ENCODE measurements around the gene SERPINE2.
A peak's percentile ranks its signal among the peaks of the same experiment; 100 is the strongest.

The SERPINE2 gene

DNA sequence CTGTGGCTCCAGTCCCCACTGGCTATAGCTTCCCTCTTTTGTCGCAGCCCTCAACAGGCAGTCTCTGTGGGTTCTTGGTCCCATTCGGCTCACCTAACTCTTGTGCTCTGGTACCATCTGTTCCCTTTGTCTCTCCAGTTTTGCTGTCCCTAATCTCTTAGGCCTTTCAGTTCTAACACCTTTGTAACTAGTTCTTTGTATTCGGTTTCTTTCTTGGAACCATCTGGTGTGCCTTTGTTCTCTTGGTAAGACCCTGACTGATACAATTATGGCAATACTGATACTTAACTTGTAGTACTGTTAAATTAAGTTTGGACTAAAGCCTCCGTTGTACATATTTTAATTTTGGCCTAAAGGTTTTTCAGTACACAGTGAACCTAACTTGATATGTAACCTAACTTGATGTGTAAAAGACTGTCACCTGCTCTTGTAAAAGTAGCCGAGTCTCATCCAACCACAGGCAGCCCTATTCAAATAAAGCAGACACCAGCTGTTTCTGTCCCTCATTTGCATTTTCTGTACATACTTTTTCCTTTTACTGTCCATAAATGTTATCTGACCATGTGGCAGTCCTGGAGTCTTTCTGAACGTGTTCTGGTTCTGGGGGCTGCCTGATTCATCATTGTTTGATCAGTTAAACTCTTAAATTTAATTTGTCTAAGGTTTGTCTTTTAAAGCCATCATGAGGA lies 86.7 kb downstream of the SERPINE2 start:
- H3K4me3 ChIP-seq (ENCODE audit: control insufficient read depth, low read depth, low read length): no peak overlapping the region
- TF ChIP-seq, protein P1, sequence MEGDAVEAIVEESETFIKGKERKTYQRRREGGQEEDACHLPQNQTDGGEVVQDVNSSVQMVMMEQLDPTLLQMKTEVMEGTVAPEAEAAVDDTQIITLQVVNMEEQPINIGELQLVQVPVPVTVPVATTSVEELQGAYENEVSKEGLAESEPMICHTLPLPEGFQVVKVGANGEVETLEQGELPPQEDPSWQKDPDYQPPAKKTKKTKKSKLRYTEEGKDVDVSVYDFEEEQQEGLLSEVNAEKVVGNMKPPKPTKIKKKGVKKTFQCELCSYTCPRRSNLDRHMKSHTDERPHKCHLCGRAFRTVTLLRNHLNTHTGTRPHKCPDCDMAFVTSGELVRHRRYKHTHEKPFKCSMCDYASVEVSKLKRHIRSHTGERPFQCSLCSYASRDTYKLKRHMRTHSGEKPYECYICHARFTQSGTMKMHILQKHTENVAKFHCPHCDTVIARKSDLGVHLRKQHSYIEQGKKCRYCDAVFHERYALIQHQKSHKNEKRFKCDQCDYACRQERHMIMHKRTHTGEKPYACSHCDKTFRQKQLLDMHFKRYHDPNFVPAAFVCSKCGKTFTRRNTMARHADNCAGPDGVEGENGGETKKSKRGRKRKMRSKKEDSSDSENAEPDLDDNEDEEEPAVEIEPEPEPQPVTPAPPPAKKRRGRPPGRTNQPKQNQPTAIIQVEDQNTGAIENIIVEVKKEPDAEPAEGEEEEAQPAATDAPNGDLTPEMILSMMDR (conservative IDR thresholded peaks at IDR 0.05; ENCODE audit: control insufficient read depth, insufficient read depth, low read depth, low read length): no peak
- DNase-seq (ENCODE audit: low read depth): no peak

DNA sequence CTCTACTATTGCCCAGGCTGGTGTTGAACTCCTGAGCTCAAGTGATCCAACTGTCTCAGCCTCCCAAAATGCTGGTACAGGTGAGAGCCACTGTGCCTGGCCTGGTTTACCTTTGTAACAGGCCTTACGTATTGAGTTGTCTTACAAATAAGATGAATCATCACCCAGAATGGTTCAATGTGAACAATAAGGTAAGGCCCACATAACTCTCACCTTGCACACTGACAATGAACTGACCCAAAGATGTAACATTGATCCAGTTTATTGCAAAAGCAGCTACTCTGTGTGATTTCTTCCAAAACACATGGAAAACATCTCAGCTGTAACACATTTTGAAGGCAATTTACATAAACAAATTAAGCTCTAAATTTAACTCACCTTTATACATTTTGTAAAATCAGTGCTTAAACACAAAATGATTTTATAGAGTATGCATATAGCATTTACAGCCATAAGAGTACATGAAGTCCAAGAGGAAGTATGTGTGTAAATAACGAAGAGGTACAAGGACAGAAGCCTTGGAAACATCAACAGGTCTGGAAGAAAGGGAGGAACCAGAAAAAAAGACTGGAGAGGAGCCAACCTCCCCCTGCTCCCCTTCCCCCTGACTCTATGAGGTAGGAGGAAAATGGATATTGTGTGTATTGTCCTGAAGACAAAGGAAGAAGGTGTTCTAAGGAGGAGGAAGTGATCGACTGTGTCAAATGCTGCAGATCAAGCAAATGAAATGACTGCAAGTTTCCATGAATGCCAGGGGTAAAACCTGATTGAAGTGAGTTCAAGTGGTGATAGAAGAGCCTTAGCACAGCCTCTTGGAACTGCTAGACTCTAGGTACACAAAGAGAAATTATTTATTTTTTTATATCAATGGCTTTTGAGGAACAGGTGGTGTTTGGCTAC lies 88.4 kb downstream of the SERPINE2 start:
- DNase-seq (ENCODE audit: low read depth): no peak
- H3K4me3 ChIP-seq (ENCODE audit: control insufficient read depth, low read depth, low read length): no peak overlapping the region
- TF ChIP-seq, protein P1 (conservative IDR thresholded peaks at IDR 0.05; ENCODE audit: control insufficient read depth, insufficient read depth, low read depth, low read length): no peak

DNA sequence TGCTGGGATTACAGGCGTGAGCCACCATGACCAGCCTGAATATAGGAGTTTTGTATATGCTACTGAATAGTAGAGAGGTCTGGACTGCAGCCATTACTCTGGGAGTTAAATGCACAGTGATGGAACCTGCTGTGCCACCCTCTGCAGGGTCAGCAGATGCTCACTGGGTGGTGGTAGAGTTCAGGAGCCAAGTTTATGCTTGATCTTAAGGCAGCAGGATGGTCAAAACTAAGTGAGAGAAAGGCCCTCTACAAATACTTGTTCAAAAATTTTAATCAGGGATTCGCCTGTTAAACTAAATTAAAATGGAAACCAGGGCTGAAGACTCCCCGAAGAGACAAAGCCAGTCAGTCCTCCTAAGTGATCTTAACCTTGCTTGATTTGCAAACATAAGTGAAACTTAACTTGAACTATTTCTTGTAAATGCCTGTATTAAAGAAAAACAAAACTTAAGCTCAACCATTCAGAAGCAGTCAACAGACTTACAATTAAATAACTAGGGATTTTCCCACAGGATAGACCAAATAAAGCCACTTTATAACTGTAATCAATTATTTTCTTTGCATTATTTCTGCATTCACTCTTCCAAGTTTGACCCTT lies 89.7 kb downstream of the SERPINE2 start:
- DNase-seq (ENCODE audit: low read depth): no peak
- TF ChIP-seq, protein P1 (conservative IDR thresholded peaks at IDR 0.05; ENCODE audit: control insufficient read depth, insufficient read depth, low read depth, low read length): no peak
- no peak overlapping the region for H3K4me3 ChIP-seq (ENCODE audit: control insufficient read depth, low read depth, low read length)

DNA sequence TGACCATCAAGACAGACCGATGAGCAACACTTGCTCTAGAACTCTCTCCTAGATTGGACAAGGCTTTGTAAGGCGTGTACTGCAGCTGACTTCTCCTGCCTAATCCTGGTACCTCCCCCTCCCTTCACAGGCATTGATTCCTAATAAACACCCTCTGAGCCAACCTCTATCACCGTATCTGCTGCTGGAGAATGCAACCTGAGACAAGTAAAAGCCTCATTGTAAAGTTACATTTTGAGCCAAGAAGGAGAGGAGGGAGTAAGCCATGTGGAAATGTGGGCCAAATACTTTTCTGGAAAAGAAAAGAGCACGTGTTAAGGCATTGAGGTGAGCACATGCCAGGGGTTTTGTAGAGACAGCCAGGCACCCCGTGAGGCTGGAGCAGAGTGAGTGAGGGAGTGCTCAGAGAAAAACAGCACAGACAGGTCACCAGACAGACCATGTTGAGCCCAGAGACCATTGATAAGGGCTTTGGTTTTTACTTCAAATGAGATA lies 91.3 kb downstream of the SERPINE2 start:
- TF ChIP-seq, protein P1 (conservative IDR thresholded peaks at IDR 0.05; ENCODE audit: control insufficient read depth, insufficient read depth, low read depth, low read length): no peak
- DNase-seq (ENCODE audit: low read depth): no peak

DNA sequence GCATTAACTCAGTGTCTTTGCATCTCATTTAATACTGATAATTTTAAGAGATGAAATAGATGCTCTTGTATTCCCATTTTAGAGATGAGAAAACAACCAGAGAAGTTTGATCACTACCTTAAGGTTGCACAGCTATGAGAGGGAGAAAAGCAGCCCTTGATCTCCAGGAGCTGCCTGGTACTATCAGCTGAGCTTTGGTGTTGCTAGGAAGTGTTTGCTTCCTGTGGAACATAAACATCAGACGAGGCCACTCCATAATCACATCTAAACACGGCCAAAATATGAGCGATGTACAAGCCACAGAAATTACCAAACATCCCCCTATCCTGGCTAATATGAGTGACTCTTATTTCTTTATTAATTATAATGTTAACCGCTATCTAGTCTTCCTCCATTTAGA lies 93.3 kb downstream of the SERPINE2 start:
- H3K4me3 ChIP-seq (ENCODE audit: control insufficient read depth, low read depth, low read length): no peak overlapping the region
- TF ChIP-seq, protein P1 (conservative IDR thresholded peaks at IDR 0.05; ENCODE audit: control insufficient read depth, insufficient read depth, low read depth, low read length): no peak
- no peak for DNase-seq (ENCODE audit: low read depth)

More for the DNA sequence above, 91.3 kb downstream of the SERPINE2 start:
- H3K4me3 ChIP-seq (ENCODE audit: control insufficient read depth, low read depth, low read length): no peak overlapping the region

DNA sequence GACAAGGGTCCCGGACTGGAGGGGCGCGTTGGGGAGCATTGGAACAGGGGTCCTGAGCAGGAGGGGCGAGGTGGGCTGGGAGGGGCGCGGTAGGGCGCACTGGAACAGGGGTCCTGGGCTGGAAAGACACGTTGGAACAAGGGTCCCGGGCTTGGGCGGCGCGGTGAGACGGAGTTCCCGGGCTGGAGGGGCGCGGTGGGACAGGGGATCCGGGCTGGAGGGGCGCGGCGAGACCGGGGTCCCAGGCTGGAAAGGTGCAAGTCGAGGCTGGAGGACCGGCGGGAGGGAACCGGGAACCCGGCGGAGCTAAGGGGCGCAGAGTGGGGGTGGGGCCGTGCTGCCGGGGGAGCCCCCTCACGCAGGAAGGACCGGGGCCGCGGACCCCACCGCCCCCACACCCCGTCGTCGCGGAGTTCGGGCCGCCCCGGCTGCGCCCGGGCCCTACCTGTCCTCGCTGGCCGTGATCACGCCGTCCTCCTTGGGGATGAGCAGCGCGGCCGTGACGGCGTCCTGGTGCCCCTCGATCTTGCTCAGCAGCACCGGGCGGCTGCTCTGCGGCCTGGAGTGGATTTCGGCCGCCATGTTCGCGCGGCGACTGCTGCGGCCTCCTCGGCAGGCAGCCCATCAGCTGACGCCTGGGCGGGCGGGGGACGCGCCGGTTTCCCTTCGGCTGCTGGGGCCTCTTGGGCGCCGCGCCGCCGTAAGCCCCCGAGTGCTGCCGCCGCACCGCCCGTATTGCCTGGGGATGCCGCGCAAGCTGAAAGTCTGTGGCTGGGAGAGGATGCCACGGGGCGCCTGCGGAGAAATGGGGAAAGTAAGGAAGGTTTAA lies 94.2 kb downstream of the SERPINE2 start, which contains the start of gene WDFY1:
Gene WDFY1 (minus strand): TSS at position 633 of the 829 bp plus-strand sequence. CDS start 51 bp downstream, at position 582.
- peak; percentile 78 for DNase-seq (ENCODE audit: low read depth)
- peak within 1 kb of the TSS; percentile 83 for H3K4me3 ChIP-seq (ENCODE audit: control insufficient read depth, low read depth, low read length)
- TF ChIP-seq, protein P1 (conservative IDR thresholded peaks at IDR 0.05; ENCODE audit: control insufficient read depth, insufficient read depth, low read depth, low read length): no peak

Data from fibroblast of mammary gland (primary cell).